GM21737 (cell line): ENCODE data around the gene EVL.
"Not testable (repeated sequence)": the region's sequence is repeated elsewhere in the genome, so short reads cannot be mapped to it uniquely, and the experiment has no call there.

ENCODE experiments used
- ATAC-seq: cut with Tn5 transposase; IDR thresholded peaks from one replicate; pipeline ENCODE4 v1.9.1; 2021; ENCODE audit warnings: mild to moderate bottlenecking, moderate library complexity; ENCODE audit not compliant: unreplicated experiment

EVL gene

GRCh38 chr14:100065111-100065871, at the start of gene EVL:
Gene EVL, plus strand, starts transcription at chr14:100065422. Its CDS starts 79 bp downstream, at chr14:100065501.
- peak; percentile 40 for ATAC-seq

GRCh38 chr14:100017553-100017952, 47.7 kb upstream of the EVL start:
- ATAC-seq: no peak

- ATAC-seq: no peak
Observed at GRCh38 chr14:100018054-100018453, 47.2 kb upstream of the EVL start.

GRCh38 chr14:100018482-100018881, 46.7 kb upstream of the EVL start:
- ATAC-seq: no peak

GRCh38 chr14:100019156-100019744, 46.0 kb upstream of the EVL start:
- ATAC-seq: no peak

GRCh38 chr14:100020629-100021028, 44.6 kb upstream of the EVL start:
- ATAC-seq: no peak

- no peak for ATAC-seq
Observed at GRCh38 chr14:100022772-100023451, 42.3 kb upstream of the EVL start.

GRCh38 chr14:100025111-100025510, 40.1 kb upstream of the EVL start:
- ATAC-seq: no peak

GRCh38 chr14:100027771-100028490, 37.3 kb upstream of the EVL start:
- ATAC-seq: no peak

- ATAC-seq: no peak
Observed at GRCh38 chr14:100028990-100029677, 36.1 kb upstream of the EVL start.

GRCh38 chr14:100030006-100030405, 35.2 kb upstream of the EVL start:
- ATAC-seq: not testable (repeated sequence)

GRCh38 chr14:100030452-100031153, 34.6 kb upstream of the EVL start:
- no peak for ATAC-seq

GRCh38 chr14:100031506-100032281, 33.5 kb upstream of the EVL start:
- ATAC-seq: no peak

GRCh38 chr14:100032738-100033137, 32.5 kb upstream of the EVL start:
- ATAC-seq: no peak

- ATAC-seq: no peak
Observed at GRCh38 chr14:100033347-100034075, 31.7 kb upstream of the EVL start.

GRCh38 chr14:100034468-100034867, 30.8 kb upstream of the EVL start:
- no peak for ATAC-seq

- no peak for ATAC-seq
Observed at GRCh38 chr14:100034961-100035500, 30.2 kb upstream of the EVL start.

GRCh38 chr14:100035700-100036099, 29.5 kb upstream of the EVL start:
- ATAC-seq: no peak
